GM23248 (cell line): ENCODE measurements around the gene STIM2. TPM values are rescaled to one million over a fixed set of nuclear protein-coding genes. Genes with fewer than 3 reads are reported as not detected.
A peak's percentile ranks its signal among the peaks of the same experiment; 100 is the strongest.

Source experiments
- DNase-seq: peaks from one replicate; pipeline ENCODE4 v3.0.0-alpha.2; 2015
- H2AFZ ChIP-seq: fragments of 200-600 bp; sonication (generic); 2 replicates; pipeline ENCODE4 v1.6.1; 2016; ENCODE audit warnings: antibody characterized with exemption
- H3F3A ChIP-seq: fragments of 200-600 bp; sonication (generic); 2 replicates; pipeline ENCODE4 v1.6.1; 2016; ENCODE audit warnings: mild to moderate bottlenecking, antibody characterized with exemption, mixed run types; ENCODE audit not compliant: insufficient read depth
- H3K27ac ChIP-seq: fragments of 200-600 bp; sonication (generic); 2 replicates; pipeline ENCODE4 v1.5.1; 2016; ENCODE audit warnings: mild to moderate bottlenecking
- H3K27me3 ChIP-seq: fragments of 200-600 bp; sonication (generic); replicated peaks from 2 replicates; pipeline ENCODE4 v1.6.1; 2016; ENCODE audit warnings: mild to moderate bottlenecking; ENCODE audit not compliant: insufficient read depth
- H3K36me3 ChIP-seq: fragments of 200-600 bp; sonication (generic); 2 replicates; pipeline ENCODE4 v1.6.1; 2016; ENCODE audit warnings: low read depth, mild to moderate bottlenecking
- H3K4me1 ChIP-seq: fragments of 200-600 bp; sonication (generic); 2 replicates; pipeline ENCODE4 v1.6.1; 2016; ENCODE audit warnings: mild to moderate bottlenecking; ENCODE audit not compliant: insufficient read depth
- H3K4me2 ChIP-seq: fragments of 200-600 bp; sonication (generic); one replicate; pipeline ENCODE4 v1.6.1; 2016; ENCODE audit warnings: mild to moderate bottlenecking; ENCODE audit not compliant: unreplicated experiment
- H3K4me3 ChIP-seq: fragments of 200-600 bp; sonication (generic); 2 replicates; pipeline ENCODE4 v1.5.1; 2016; ENCODE audit warnings: mild to moderate bottlenecking
- H3K79me2 ChIP-seq: fragments of 200-600 bp; sonication (generic); 2 replicates; pipeline ENCODE4 v1.6.1; 2016; ENCODE audit warnings: mild to moderate bottlenecking; ENCODE audit not compliant: insufficient read depth
- H3K9ac ChIP-seq: fragments of 200-600 bp; sonication (generic); 2 replicates; pipeline ENCODE4 v1.6.1; 2016; ENCODE audit warnings: mild to moderate bottlenecking
- H3K9me2 ChIP-seq: fragments of 200-600 bp; sonication (generic); 2 replicates; pipeline ENCODE4 v1.6.1; 2016; ENCODE audit warnings: mixed run types, mild to moderate bottlenecking, moderate library complexity; ENCODE audit not compliant: insufficient read depth
- H3K9me3 ChIP-seq: fragments of 200-600 bp; sonication (generic); one replicate; pipeline ENCODE4 v1.6.1; 2017; ENCODE audit warnings: low read depth
- H4K20me1 ChIP-seq: fragments of 200-600 bp; sonication (generic); 2 replicates; pipeline ENCODE4 v1.6.0; 2016; ENCODE audit not compliant: insufficient read depth
- EZH2 ChIP-seq: fragments of 200-600 bp; sonication (generic); IDR thresholded peaks from 2 replicates; pipeline ENCODE4 v1.6.1; 2018; ENCODE audit warnings: antibody characterized with exemption, mild to moderate bottlenecking; ENCODE audit not compliant: insufficient read depth, poor library complexity, severe bottlenecking
- EZH2phosphoT487 ChIP-seq: fragments of 200-600 bp; sonication (generic); IDR thresholded peaks from 2 replicates; pipeline ENCODE4 v1.6.1; 2018; ENCODE audit warnings: antibody characterized with exemption, moderate library complexity, mild to moderate bottlenecking, low read depth; ENCODE audit not compliant: insufficient read depth
- WGBS, 2 experiments: methylation state at CpG; one replicate each; pipeline ENCODE4 v1.1.6; 2015 to 2017; ENCODE audit warnings: low lambda C conversion rate in 2 of 2, low coverage in 1 of 2; ENCODE audit errors: missing lambda C conversion rate in 2 of 2; 5-methylcytosine and 5-hydroxymethylcytosine counted together
- in situ Hi-C: fragments of 300-500 bp; cut with MboI; formaldehyde crosslinking; loops from 2 replicates; pipeline ENCODE4 v1.15.0; 2020
- polyA plus RNA-seq: library from polyadenylated mRNA; unstranded; fragments of >200 nt; fragmentation: Nextera tagmentation; extraction: Ambion mirVana; gene quantifications from 2 replicates; pipeline ENCODE4 v1.2.1, GENCODE V29; 2016
- total RNA-seq: library from RNA; depleted of rRNA; stranded (reverse); fragments of >200 nt; shearing (Covaris generic); gene quantifications from 2 replicates; pipeline ENCODE4 v1.2.3, GENCODE V29; 2014

STIM2 gene
- total and polyA plus RNA-seq, 2 experiments from 2014 or later, result 10.8 to 13.8 TPM

GRCh38 chr4:26866203-26866602 is 5.6 kb downstream of the STIM2 start:
- Histone ChIP-seq H3K4me3 (no peak overlapping the region), H3K27ac (no peak overlapping the region), H3K27me3 (no peaks in the 10 kb centered on the region), H3K4me1 (peaks cover 20% of the 10 kb centered on the region), H3K9ac (no peak overlapping the region), H3K9me3 (no peaks in the 10 kb centered on the region), H2AFZ (no peak overlapping the region), H3K79me2 (peaks cover 86% of the 10 kb centered on the region), H3K9me2 (no peaks in the 10 kb centered on the region), H4K20me1 (0 out of 2 replicates have a peak, but pooled peaks cover 6% of the 10 kb centered on the region), H3F3A (peaks cover 13% of the 10 kb centered on the region; the same call in 1 of the 2 replicates), H3K4me2 (no peak overlapping the region), H3K36me3 (no peaks in the 10 kb centered on the region)
- TF ChIP-seq EZH2phosphoT487 (no peak), EZH2 (no peak)
- DNase-seq, result no peak
- WGBS, 2 experiments, result 77 to 79% methylated on average over 1 of the region's 1 CpG
- in situ Hi-C loops, result loop anchor here (10.0 kb wide), 1 partner anchor 139 kb away; no protein-coding TSS in a partner anchor

- in situ Hi-C loops, result loop anchor here (10.0 kb wide), 1 partner anchor 138 kb away; no protein-coding TSS in a partner anchor
- H4K20me1 ChIP-seq, result 0 out of 2 replicates have a peak, but pooled peaks cover 6% of the 10 kb centered on the region
- H2AFZ ChIP-seq, result no peak overlapping the region
- H3K9me3 ChIP-seq, result no peaks in the 10 kb centered on the region
- WGBS, 2 experiments, result 91 to 95% methylated on average over 2 of the region's 2 CpGs
- no peak overlapping the region for H3K9ac ChIP-seq
- no peaks in the 10 kb centered on the region for H3K36me3 ChIP-seq
- no peak for DNase-seq
- H3K27me3 ChIP-seq, result no peaks in the 10 kb centered on the region
- H3K9me2 ChIP-seq, result no peaks in the 10 kb centered on the region
- H3K27ac ChIP-seq, result no peak overlapping the region
- H3K4me3 ChIP-seq, result no peak overlapping the region
- no peak overlapping the region for H3K4me2 ChIP-seq
- TF ChIP-seq EZH2 (no peak), EZH2phosphoT487 (no peak)
- peaks cover 13% of the 10 kb centered on the region; the same call in 1 of the 2 replicates for H3F3A ChIP-seq
- H3K79me2 ChIP-seq, result peaks cover 84% of the 10 kb centered on the region
- H3K4me1 ChIP-seq, result peaks cover 26% of the 10 kb centered on the region
Measured at GRCh38 chr4:26866781-26867180, 6.1 kb downstream of the STIM2 start.

GRCh38 chr4:26867914-26868684 is 7.5 kb downstream of the STIM2 start:
- Histone ChIP-seq H3K9me2 (no peaks in the 10 kb centered on the region), H3K79me2 (peaks cover 77% of the 10 kb centered on the region), H3K27ac (no peak overlapping the region), H3K4me3 (no peak overlapping the region), H3K4me1 (peaks cover 22% of the 10 kb centered on the region), H3K9me3 (no peaks in the 10 kb centered on the region), H3K36me3 (no peaks in the 10 kb centered on the region), H3K9ac (no peak overlapping the region), H2AFZ (0 out of 2 replicates have a peak overlapping the region, but pooled peaks have one; percentile 2), H3F3A (peaks cover 14% of the 10 kb centered on the region; the same call in 1 of the 2 replicates), H3K4me2 (no peak overlapping the region), H3K27me3 (no peaks in the 10 kb centered on the region), H4K20me1 (0 out of 2 replicates have a peak, but pooled peaks cover 6% of the 10 kb centered on the region)
- 97 to 98% methylated on average over 3 of the region's 3 CpGs for WGBS, 2 experiments
- in situ Hi-C loops, result loop anchor here (10.0 kb wide), 1 partner anchor 137 kb away; no protein-coding TSS in a partner anchor
- TF ChIP-seq EZH2phosphoT487 (no peak), EZH2 (no peak)
- no peak for DNase-seq

GRCh38 chr4:26870576-26871262 is 10.1 kb downstream of the STIM2 start:
- Histone ChIP-seq H3K27ac (no peak overlapping the region), H3K9ac (no peak overlapping the region), H3K9me3 (no peaks in the 10 kb centered on the region), H3K27me3 (no peaks in the 10 kb centered on the region), H4K20me1 (no peaks in the 10 kb centered on the region), H3K4me2 (no peak overlapping the region), H2AFZ (no peak overlapping the region), H3K36me3 (no peaks in the 10 kb centered on the region), H3K4me1 (peaks cover 22% of the 10 kb centered on the region), H3F3A (peaks cover 14% of the 10 kb centered on the region; the same call in 1 of the 2 replicates), H3K79me2 (peaks cover 73% of the 10 kb centered on the region), H3K4me3 (no peak overlapping the region), H3K9me2 (no peaks in the 10 kb centered on the region)
- WGBS, 2 experiments, result 96 to 98% methylated on average over 2 of the region's 2 CpGs
- in situ Hi-C loops, result no loop called here
- DNase-seq, result peak; percentile 15
- TF ChIP-seq EZH2phosphoT487 (no peak), EZH2 (no peak)
